CD14-positive monocyte (primary cell): ENCODE results near the gene ZFHX2. TPM values are rescaled to one million over a fixed set of nuclear protein-coding genes. Genes with fewer than 3 reads are reported as not detected.

Experiments used
- DNase-seq, 3 donors: peaks; one replicate each; pipeline ENCODE4 v3.0.0-alpha.2; 2011 to 2022
- H2AFZ ChIP-seq: 2 replicates; pipeline ENCODE4 v1.6.0; 2012; ENCODE audit warnings: mild to moderate bottlenecking, low read depth, low read length, inconsistent platforms; ENCODE audit not compliant: insufficient read depth, poor library complexity, severe bottlenecking
- H3K27ac ChIP-seq, 2 donors: 1 replicate in 1 of 2; 2 replicates in 1 of 2; pipeline ENCODE4 v1.5.1; 2012 to 2013; ENCODE audit warnings: low read length in 2 of 2, control low read depth in 1 of 2, inconsistent platforms in 1 of 2, low read depth in 1 of 2, mild to moderate bottlenecking in 1 of 2
- H3K27me3 ChIP-seq, 2 donors: one replicate each; pipeline versions ENCODE4 v1.6.0 to v1.6.1; 2011 to 2013; ENCODE audit warnings: low read length in 2 of 2; ENCODE audit not compliant: control insufficient read depth in 2 of 2, insufficient read depth in 2 of 2
- H3K36me3 ChIP-seq, 2 donors: replicated peaks in 1 of 2; 1 replicate in 1 of 2; 2 replicates in 1 of 2; pipeline versions ENCODE4 v1.5.1 to v1.6.1; 2012 to 2013; ENCODE audit warnings: low read length in 2 of 2, control low read depth in 1 of 2, inconsistent platforms in 1 of 2, mild to moderate bottlenecking in 1 of 2; ENCODE audit not compliant: insufficient read depth in 2 of 2, control insufficient read depth in 1 of 2
- H3K4me1 ChIP-seq, 2 donors: 1 replicate in 1 of 2; 2 replicates in 1 of 2; pipeline versions ENCODE4 v1.5.1 to v1.6.1; 2012 to 2013; ENCODE audit warnings: low read length in 2 of 2, control low read depth in 1 of 2, inconsistent platforms in 1 of 2, mild to moderate bottlenecking in 1 of 2, moderate library complexity in 1 of 2; ENCODE audit not compliant: insufficient read depth in 2 of 2, control insufficient read depth in 1 of 2
- H3K4me2 ChIP-seq: replicated peaks from 2 replicates; pipeline ENCODE3; 2012; ENCODE audit warnings: low read length, moderate library complexity, mild to moderate bottlenecking; ENCODE audit not compliant: poor library complexity, severe bottlenecking; ENCODE audit errors: extremely low read depth
- H3K4me3 ChIP-seq, 3 experiments: fragments of 200-600 bp in 1 of 3; sonication (generic) in 1 of 3; replicated peaks in 1 of 3; 1 replicate in 2 of 3; 2 replicates in 1 of 3; pipeline ENCODE4 v1.5.1; 2011 to 2013; ENCODE audit warnings: low read length in 3 of 3, mild to moderate bottlenecking in 3 of 3, control low read depth in 2 of 3, low read depth in 2 of 3, inconsistent platforms in 1 of 3, moderate library complexity in 1 of 3
- H3K79me2 ChIP-seq: 2 replicates; pipeline ENCODE4 v1.6.0; 2012; ENCODE audit warnings: mild to moderate bottlenecking, control low read depth, inconsistent platforms, low read length, moderate library complexity; ENCODE audit not compliant: insufficient read depth
- H3K9ac ChIP-seq: 2 replicates; pipeline ENCODE4 v1.6.0; 2017; ENCODE audit warnings: low read length, mild to moderate bottlenecking; ENCODE audit not compliant: insufficient read depth, poor library complexity, severe bottlenecking
- H3K9me3 ChIP-seq, 2 donors: replicated peaks in 1 of 2; 1 replicate in 1 of 2; 2 replicates in 1 of 2; pipeline versions ENCODE4 v1.5.1 to v1.6.1; 2012 to 2013; ENCODE audit warnings: low read length in 2 of 2, control low read depth in 1 of 2; ENCODE audit not compliant: control insufficient read depth in 1 of 2, insufficient read depth in 1 of 2
- H4K20me1 ChIP-seq: 2 replicates; pipeline ENCODE4 v1.6.0; 2012; ENCODE audit warnings: mild to moderate bottlenecking, low read length, control low read depth, moderate library complexity; ENCODE audit not compliant: insufficient read depth
- H3K27ac Mint-ChIP-seq, 7 donors: one replicate each; pipeline ENCODE4 v1.8.0; 2020; ENCODE audit warnings: mild to moderate bottlenecking in 7 of 7, mixed read lengths in 7 of 7, moderate library complexity in 6 of 7, inconsistent platforms in 2 of 7
- H3K27me3 Mint-ChIP-seq, 3 donors: one replicate each; pipeline ENCODE4 v1.8.0; 2021 to 2022; ENCODE audit warnings: low read depth in 3 of 3, mild to moderate bottlenecking in 3 of 3, mixed read lengths in 3 of 3, moderate library complexity in 3 of 3, inconsistent platforms in 1 of 3
- H3K36me3 Mint-ChIP-seq, 2 donors: one replicate each; pipeline ENCODE4 v1.8.0; 2020; ENCODE audit warnings: mixed read lengths in 2 of 2, inconsistent platforms in 1 of 2, mild to moderate bottlenecking in 1 of 2
- H3K4me1 Mint-ChIP-seq: one replicate; pipeline ENCODE4 v1.8.0; 2020; ENCODE audit warnings: mild to moderate bottlenecking, mixed read lengths
- H3K4me3 Mint-ChIP-seq, 2 donors: one replicate each; pipeline ENCODE4 v1.8.0; 2020; ENCODE audit warnings: mild to moderate bottlenecking in 2 of 2, mixed read lengths in 2 of 2, moderate library complexity in 1 of 2
- H3K9me3 Mint-ChIP-seq, 7 donors: one replicate each; pipeline ENCODE4 v1.8.0; 2020 to 2022; ENCODE audit warnings: mixed read lengths in 7 of 7, mild to moderate bottlenecking in 6 of 7, moderate library complexity in 6 of 7, inconsistent platforms in 2 of 7
- CTCF ChIP-seq: fragments of 200-600 bp; IDR thresholded peaks from one replicate; pipeline ENCODE4 v1.8.0; 2022; ENCODE audit warnings: antibody characterized with exemption, mild to moderate bottlenecking
- WGBS: methylation state at CpG from one replicate; pipeline ENCODE4 v1.1.5; 2013; ENCODE audit warnings: missing lambda C conversion rate; ENCODE audit not compliant: insufficient coverage; 5-methylcytosine and 5-hydroxymethylcytosine counted together
- intact Hi-C, 2 donors: fragments of 100-400 bp; cut with micrococcal nuclease; formaldehyde crosslinking; loops; one replicate each; pipeline versions ENCODE4 v1.15.0 to v1.15.1; 2023
- polyA minus RNA-seq: library from RNA; depleted of rRNA, polyadenylated mRNA; stranded (reverse); fragments of >200 nt; gene quantifications from 2 replicates; pipeline ENCODE4 v1.2.3, GENCODE V29; 2012
- polyA plus RNA-seq, 3 donors: library from polyadenylated mRNA; depleted of rRNA in 1 of 3; unstranded in 2 of 3; stranded (reverse) in 1 of 3; fragments of 300-500 nt in 2 of 3; fragments of >200 nt in 1 of 3; fragmentation: Illumina TruSeq in 2 of 3; gene quantifications; 1 replicate in 2 of 3; 2 replicates in 1 of 3; pipeline ENCODE4 v1.2.3, GENCODE V29; 2012 to 2021
- total RNA-seq, 12 experiments: library from RNA in 1 of 12; stranded (reverse) in 1 of 12; fragments of 120-200 nt in 1 of 12; gene quantifications; one replicate each; pipeline ENCODE4 v1.2.4 and lab custom pipeline; 2013 to 2026; ENCODE audit warnings: mixed read lengths in 6 of 12, inconsistent platforms in 1 of 12

The ZFHX2 gene
- total RNA-seq (2013), result 0.12 TPM
- under 1 TPM in 2 of 3 donors, not detected in 1; 0.01 to 0.07 TPM for polyA plus RNA-seq
- polyA minus RNA-seq, result 0.08 and 0.28 TPM in 2 replicates
- total RNA-seq (lab: John Stamatoyannopoulos, UW), result 0.07 to 3.1 (median 1.0) reads per million in 11 experiments

- Mint-ChIP-seq H3K27ac (peak within 1 kb of the TSS; percentile 65 to 90 (median 75)), H3K9me3 (no peaks in the 10 kb centered on the region), H3K4me3 (no peak within 1 kb of the TSS), H3K27me3 (no peaks in the 10 kb centered on the region), H3K4me1 (peaks cover 11% of the 10 kb centered on the region), H3K36me3 (no peaks in the 10 kb centered on the region)
- peak within 1 kb of the TSS; percentile 99 for H2AFZ ChIP-seq
- DNase-seq, result peak; percentile 31 to 80 (median 39)
- WGBS, result under 1% methylated on average over 19 of the region's 49 CpGs
- H3K4me3 ChIP-seq, result peak within 1 kb of the TSS; percentile 70 to 88 (median 81)
- H3K9me3 ChIP-seq, result no peaks in the 10 kb centered on the region
- H3K36me3 ChIP-seq, result no peaks in the 10 kb centered on the region
- H3K27me3 ChIP-seq, result peaks cover 2 to 12% of the 10 kb centered on the region in 2 donors
- peaks cover 13 to 27% of the 10 kb centered on the region in 2 donors for H3K4me1 ChIP-seq
- H3K27ac ChIP-seq, result peak within 1 kb of the TSS; percentile 31 to 82
- peak within 1 kb of the TSS; percentile 97 for H3K4me2 ChIP-seq
- no peaks in the 10 kb centered on the region for H4K20me1 ChIP-seq
- no peak for TF ChIP-seq CTCF
- H3K79me2 ChIP-seq, result peaks cover 6% of the 10 kb centered on the region
- intact Hi-C loops, result no loop called here
- peak within 1 kb of the TSS; percentile 74 for H3K9ac ChIP-seq
These were observed at the start of gene ZFHX2 for GRCh38 chr14:23551266-23552028. ZFHX2 (minus strand) TSS chr14:23551765; CDS start chr14:23535325, 16,440 bp downstream.

GRCh38 chr14:23600806-23601205 is 49.2 kb upstream of the ZFHX2 start:
- DNase-seq, result no peak
- Histone ChIP-seq H3K4me1 (no peaks in the 10 kb centered on the region), H3K79me2 (no peaks in the 10 kb centered on the region), H3K36me3 (no peaks in the 10 kb centered on the region), H3K9ac (no peak overlapping the region), H2AFZ (no peak overlapping the region), H4K20me1 (no peaks in the 10 kb centered on the region), H3K27me3 (no peaks in the 10 kb centered on the region), H3K4me2 (no peak overlapping the region), H3K27ac (no peak overlapping the region), H3K4me3 (no peak overlapping the region), H3K9me3 (no peaks in the 10 kb centered on the region)
- H3K9me3 Mint-ChIP-seq, result peaks cover 0 to 10% (median 0%) of the 10 kb centered on the region in 7 donors
- no peaks in the 10 kb centered on the region for H3K4me1 Mint-ChIP-seq
- WGBS, result 100% methylated on average over 1 of the region's 1 CpG
- no peak overlapping the region for H3K27ac Mint-ChIP-seq
- no peak overlapping the region for H3K4me3 Mint-ChIP-seq
- H3K27me3 Mint-ChIP-seq, result peaks cover 2 to 5% (median 3%) of the 10 kb centered on the region in 3 donors
- TF ChIP-seq CTCF, result no peak
- H3K36me3 Mint-ChIP-seq, result no peaks in the 10 kb centered on the region
- intact Hi-C loops, result no loop called here
